LHCN-M2 (cell line): ENCODE results near the gene NKX1-2. TPM values are rescaled to one million over a fixed set of nuclear protein-coding genes. Genes with fewer than 3 reads are reported as not detected.
A peak's percentile ranks its signal among the peaks of the same experiment; 100 is the strongest.
"Not testable (repeated sequence)": the region's sequence is repeated elsewhere in the genome, so short reads cannot be mapped to it uniquely, and the experiment has no call there.

Experiments
- DNase-seq: peaks from one replicate; pipeline ENCODE4 v3.0.0-alpha.2; 2012; ENCODE audit warnings: low read depth
- total RNA-seq: library from RNA; depleted of rRNA; stranded (reverse); fragments of >200 nt; gene quantifications from 2 replicates; pipeline ENCODE4 v1.2.3, GENCODE V29; 2014

The NKX1-2 gene
- total RNA-seq, 1 experiment from 2014 or later: not detected

DNA sequence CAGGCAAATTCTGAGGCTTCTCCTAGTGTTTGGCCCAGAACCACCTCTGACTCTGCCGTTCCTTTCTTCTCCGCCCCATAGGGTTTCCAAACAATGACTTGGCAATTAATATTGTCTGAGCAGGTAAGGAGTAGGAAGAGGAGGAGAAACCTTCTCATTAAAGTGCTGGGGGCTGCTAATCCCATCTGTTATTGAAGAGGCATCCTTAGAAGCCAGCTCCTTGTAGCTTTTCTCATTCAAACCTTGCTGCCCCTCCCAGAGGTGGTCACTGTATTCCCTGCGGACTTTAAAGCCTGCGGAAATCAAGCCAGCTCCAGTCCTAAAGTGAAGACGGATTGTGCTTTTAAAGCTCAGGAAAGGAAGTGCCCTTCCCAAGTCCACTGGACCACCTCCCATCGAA, 1.4 kb upstream of the NKX1-2 start:
- DNase-seq: no peak

DNA sequence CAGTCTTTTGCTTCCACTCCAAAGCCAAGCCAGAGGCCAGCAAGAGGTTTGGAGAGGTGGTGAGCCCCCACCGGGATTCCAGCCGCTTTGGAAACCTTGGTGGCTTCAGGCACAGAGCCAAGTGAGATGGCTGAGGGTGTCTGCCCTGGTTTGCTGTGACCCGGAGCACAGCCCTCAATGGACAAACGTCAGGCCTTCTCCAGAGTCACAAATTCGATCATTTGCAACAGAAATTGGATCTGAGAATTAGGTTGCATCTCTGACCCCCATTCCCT, 885 bp upstream of the NKX1-2 start:
- DNase-seq: no peak

DNA sequence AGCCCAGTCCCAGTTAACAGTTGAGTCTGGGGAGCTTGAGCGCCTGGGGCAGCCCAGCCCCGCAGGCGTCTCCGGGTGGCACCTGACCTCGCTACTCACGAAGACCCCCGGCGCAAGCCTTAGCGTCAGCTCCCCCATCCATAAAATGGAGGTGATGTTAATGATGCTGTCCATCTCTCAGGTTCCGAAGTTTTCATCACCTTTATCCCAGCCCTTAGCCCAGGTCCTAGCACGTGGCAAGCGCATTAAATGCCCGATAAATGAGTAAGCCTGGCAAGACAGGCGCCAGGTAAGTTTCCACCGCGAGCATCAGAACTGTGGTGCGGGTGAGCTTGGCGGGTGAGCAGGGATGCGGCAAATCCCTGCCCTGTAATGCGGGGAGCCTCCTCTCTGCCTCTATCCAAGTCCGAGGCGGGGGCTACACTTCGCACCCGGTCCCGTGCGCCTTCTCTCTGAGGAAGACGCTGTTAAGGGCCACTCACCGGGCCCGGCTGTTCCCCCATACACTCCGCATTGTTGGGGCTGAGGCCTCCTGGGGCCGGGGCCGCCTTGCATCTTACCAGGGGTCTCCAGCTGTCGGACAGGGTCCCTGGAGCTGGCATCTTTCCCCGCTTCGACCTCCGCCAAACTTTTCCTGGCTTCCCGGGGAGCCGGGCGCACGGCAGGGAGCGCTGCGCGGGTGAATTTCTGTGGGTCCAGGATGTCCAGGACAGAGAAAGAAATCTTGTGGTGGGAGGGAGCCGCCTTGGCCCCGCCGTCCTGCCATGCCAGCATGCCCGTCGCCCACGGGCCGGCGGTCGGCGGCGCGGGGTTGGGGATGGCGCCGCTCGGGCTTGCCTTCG, 444 bp downstream of the NKX1-2 start:
- DNase-seq: no peak

DNA sequence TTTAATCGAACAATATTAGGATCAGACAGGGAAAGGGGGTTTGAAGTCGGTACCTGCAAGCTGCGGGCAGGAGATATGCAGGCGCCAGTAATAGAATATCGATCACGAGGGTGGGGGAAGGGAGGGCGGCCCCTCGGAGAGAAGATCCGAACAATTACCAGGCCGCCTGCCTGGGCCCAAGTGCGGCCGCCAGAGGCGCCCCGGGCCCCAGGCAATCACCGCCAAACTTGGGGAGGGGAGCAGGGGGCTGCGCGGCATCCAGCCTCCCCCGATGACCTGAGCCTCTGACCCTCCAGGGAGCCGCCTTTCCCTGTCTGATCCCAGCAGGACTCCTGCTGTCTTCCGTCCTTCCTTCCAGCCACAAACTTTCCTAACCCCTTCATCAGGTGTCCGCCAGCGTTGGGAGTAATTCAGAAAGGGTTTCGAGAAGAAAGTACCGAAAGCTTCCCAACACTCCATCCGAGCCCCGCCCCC, 1.1 kb downstream of the NKX1-2 start:
- no peak for DNase-seq

DNA sequence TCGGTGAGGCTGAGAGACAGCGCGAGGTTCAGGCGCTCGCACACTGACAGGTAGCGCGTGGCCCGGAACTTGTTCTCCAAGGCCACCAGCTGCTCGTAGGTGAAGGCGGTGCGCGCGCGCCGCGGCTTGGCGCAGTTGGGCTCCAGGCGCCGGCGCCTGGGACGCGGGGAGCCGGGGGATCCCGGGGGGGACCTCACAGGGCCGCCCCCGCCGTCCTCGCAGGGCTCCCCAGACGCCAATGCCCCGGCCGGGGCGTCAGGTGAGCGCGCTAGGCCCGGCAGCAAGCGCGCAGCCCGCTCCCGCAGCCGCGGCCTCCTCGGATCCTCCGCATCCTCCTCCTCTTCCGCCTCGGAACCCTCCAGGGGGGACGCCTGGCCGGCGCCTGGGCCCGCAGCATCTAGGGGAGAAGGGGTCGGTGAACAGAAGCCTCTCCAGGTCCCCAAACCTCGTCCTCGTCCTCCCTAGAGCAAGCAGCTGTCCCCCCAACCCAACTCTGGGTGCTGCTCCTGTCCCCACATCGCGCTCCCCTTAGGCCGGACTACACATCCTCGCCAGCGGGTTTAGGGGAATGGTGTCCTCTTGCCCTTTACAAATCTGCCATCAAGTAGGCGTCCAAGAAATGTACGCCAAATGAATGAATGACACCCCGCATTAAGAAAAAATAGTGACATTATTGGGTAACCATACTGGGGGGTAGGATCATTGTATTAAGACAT, 1.9 kb downstream of the NKX1-2 start:
- no peak for DNase-seq

DNA sequence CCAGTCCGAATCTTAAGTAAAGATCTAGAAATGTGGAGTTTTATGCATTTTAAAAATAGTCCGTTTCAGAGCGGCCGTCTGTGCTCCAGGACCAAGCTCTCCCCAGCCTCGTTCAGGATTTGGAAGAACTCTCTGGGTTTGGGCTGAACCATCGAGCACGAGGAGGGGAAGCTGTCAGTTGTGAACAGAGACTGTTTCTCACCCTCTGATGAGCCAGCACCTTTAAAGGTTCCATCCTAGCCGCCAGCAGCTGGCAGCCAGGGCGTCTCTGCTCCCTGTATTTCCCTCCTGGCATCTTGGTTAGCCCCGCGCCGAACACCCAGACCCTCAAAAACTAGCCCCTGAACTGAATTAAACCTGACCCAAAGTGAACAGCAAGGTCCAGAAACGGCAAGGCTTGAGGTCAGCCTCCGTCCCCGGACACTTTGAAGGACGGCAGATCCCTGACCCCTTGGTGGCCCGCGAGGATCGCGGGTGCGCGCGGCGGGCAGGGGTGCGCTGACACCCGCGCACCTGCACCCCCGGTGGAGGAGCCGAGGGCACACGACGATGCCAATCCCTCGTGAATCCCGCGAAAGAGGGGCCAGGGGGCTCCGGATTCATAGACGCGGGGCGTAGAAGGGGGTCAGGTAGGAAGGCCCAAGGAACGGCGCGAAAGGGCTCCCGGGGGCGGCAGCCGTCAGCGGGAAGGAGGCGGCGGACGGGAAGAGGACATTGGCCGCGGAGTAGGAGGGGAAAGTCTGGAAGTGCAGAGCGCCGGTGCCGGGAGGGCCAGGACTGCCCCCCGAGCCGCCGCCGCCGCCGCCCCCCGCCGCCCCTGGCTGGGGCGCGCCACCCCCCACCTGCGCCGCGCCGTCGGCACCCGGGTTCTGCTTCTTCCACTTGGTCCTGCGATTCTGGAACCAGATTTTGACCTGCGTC, 2.7 kb downstream of the NKX1-2 start:
- DNase-seq: no peak

DNA sequence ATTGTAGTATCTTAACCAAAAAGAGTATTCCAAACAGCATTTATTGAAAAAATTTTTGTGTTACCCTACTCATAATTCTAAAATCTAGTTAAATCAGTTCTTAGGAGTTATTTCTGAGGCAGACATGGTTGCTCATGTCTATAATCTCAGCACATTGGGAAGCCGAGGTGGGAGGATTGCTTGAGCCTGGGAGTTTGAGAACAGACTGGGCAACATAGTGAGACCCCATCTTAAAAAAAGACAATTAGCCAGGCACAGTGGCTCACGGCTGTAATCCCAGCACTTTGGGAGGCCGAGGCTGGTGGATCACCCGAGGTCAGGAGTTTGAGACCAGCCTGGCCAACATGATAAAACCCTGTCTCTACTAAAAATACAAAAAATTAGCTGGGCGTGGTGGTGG, 8.1 kb downstream of the NKX1-2 start:
- not testable (repeated sequence) for DNase-seq

DNA sequence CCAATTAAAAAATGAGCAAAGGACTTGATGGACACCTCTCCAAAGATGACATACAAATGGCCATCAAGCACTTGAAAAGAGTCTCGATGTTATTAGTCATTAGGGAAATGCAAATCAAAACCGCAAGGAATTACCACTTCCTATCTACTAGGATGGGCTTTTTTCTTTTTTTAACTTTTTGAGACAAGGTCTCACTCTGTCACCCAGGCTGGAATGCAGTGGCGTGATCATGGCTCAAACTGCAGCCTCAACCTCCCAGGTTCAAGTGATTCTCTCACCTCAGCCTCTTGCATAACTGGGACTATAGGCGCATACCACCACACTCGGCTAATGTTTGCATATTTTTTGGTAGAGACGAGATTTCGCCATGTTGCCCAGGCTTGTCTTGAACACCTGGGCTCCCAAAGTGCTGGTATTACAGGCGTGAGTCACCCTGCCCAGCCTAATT, 13.6 kb downstream of the NKX1-2 start:
- DNase-seq: no peak

DNA sequence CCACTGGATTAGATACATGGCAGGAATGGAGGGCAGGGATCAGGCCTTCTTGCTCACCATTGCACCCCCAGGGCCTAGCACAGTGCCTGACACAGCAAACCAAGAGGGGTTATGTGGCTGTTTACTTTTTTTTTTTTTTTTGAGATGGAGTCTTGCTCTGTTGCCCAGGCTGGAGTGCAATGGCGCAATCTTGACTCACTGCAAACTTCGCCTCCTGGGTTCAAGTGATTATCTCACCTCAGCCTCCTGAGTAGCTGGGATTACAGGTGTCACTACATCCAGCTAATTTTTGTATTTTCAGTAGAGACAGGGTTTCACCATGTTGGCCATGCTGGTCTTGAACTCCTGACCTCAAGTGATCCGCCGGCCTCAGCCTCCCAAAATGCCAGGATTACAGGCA, 14.2 kb downstream of the NKX1-2 start:
- not testable (repeated sequence) for DNase-seq

DNA sequence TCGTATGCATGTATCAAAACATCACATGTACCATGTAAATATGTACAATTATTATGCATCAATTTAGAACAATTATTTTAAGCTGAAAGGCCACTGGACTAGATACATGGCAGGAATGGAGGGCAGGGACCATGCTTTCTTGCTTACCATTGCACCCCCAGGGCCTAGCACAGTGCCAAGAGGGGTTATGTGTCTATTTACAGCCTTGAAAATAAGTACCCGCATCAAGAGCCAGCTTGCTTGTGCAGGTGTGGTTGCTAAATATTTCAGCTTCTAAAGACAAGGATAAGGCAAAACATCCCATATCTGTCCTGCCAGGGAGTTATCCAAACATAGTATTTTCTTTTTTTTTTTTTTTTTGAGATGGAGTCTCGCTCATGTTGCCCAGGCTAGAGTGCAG, 16.4 kb downstream of the NKX1-2 start:
- no peak for DNase-seq

DNA sequence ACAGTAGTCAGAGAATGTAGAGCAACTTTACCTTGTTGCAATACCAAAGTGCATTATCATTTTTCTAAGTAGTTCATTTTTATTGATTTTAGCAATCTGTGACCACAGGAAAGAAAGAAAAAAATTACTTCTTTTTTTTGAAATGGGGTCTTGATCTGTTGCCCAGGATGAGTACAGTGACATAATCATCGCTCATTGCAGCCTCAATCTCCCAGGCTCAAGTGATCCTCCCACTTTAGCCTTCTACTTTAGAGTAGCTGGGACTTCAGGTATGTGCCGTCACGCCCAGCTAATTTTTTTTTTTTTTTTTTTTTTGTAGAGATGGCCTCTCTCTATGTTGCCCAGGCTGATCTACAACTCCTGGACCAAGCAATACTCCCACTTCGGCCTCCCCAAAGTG, 19.8 kb downstream of the NKX1-2 start:
- no peak for DNase-seq

DNA sequence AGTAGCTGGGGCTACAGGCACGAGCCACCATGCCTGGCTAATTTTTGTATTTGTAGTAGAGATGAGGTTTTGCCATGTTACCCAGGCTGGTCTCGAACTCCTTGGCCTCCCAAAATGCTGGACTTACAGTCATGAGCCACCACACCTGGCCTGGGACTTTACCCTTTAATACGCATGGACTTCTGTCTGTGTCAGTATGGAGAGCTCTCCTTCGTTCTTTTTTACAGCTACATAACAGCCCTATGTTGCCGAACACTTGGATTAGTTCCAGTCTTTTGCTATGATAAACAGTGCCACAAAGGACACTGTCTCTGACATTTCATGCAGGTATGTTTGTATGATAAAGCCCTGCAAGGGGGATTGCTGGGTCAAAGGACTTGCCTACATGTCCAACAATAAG, 20.3 kb downstream of the NKX1-2 start:
- no peak for DNase-seq

DNA sequence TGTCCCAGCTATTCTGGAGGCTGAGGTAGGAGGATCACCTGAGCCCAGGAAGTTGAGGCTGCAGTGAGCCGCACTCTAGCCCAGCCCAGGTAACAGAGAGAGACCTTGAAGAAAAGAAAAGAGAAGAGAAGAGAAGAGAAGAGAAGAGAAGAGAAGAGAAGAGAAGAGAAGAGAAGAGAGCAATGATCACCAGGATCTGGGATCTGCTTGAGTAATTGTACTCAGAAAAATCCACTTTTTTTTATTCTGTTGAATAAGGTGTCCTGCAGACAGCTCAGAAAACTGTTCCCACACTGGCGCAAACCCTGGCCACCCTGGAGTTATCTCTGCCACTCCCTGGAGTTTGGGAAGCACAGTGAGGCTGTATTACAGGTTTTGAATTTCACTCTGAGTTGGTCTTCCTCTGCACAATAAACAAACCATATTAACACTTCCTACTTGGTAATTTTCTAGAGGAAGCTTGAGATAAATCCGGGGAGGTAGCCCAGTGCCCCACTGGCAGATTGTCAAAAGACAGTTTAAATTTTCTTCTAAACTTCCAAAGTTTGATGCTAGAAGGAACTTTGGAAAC, 21.5 kb downstream of the NKX1-2 start:
- DNase-seq: no peak

DNA sequence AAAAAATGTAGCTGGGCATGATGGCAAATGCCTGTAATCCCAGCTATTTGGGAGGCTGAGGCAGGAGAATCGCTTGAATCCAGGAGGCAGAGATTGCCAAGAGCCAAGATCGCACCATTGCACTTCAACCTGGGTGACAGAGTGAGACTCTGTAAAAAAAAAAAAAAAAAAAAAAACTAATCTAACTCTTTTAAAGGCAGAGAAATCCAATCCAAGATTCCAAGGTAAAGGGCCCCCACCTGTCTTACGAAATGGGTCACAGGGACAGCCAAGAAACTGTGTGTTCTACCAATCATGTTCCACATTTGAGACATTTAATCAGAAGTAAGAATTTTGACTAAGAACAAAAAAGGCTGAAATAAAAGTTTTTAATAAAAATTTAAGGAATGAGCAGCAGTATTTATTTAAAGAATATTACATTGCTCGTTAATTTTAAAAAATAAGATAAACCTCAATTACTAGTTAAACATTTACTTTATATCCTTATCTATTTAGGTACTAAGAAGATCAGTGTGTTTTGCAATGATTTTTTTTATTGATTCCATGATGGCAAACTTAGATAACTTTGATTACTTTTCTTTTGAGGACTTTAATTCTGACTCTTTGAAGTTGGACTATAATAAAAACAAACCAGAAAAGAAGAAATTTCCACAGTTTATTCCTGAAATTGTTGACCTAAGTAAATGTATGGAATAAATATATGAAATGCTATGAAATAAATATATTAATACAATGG, 24.4 kb downstream of the NKX1-2 start:
- DNase-seq: no peak

DNA sequence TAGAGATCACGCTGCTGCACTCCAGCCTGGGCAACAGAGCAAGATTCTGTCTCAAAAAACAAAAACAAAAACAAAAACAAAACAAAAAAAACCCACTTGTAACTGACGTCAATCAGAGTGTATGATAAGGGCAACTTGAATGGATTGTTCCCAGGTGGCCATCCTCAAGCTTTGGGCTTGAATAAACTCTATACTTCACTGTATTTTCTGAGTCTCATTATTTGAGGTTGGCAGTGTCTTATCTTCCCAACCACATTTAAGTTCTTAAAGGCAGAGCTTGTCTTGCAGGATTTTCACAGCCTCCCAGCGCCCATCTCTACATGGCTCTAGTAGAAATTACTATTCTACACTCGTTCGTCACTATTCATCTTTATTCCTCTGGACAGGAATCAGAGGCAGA, 26.0 kb downstream of the NKX1-2 start:
- DNase-seq: no peak

DNA sequence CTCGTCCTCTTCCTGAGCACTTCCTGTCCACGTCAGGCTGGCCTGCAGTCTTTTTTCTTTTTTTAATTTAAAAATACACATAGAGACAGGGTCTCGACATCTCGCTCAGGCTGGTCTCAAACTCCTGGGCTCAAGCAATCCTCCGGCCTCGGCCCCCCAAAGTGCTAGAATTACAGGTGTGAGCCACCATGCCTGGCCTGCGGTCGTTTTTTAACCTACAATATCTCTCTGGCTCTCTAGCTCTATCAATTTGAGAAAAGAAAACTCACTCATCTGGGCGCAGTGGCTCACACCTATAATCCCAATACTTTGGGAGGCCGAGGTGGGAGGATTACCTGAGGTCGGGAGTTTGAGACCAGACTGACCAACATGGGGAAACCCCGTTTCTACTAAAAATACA, 27.1 kb downstream of the NKX1-2 start:
- no peak for DNase-seq

DNA sequence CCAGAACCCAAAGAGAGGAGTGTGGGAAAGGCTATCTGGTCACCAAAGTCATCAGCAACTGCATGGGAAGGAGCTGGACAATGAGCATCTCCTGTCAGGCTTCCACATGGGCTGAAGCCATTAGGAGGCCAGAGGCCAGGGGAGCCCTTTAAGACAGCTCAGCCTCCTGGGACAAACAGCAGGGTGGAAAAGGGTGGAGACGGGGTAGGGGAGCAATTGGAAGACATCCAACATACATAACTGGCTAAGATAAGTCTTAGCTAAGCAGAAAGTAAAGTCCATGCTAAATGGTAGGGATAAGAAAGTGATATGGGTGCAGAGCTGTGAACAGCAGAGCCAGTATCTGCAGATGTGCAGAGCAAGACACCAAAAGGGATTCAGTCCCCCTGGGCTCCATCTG, 29.6 kb downstream of the NKX1-2 start:
- DNase-seq: no peak

DNA sequence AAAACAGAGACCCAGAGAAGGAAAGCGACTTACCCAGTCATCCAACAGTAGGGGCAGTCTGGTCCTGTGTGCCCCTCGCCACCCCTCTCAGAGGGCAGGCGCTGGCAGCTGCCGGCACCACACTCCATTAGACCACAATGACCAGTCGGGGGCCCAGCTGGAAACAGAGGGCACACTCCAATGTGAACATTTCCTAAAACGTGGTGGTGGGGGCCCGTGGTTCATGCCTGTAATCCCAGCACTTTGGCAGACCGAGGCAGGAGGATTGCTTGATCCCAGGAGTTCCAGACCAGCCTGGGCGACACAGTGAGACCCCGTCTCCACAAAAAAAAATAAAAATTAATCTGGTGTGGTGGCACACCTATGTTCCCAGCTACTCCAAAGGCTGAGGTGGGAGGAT, 30.2 kb downstream of the NKX1-2 start:
- no peak for DNase-seq

DNA sequence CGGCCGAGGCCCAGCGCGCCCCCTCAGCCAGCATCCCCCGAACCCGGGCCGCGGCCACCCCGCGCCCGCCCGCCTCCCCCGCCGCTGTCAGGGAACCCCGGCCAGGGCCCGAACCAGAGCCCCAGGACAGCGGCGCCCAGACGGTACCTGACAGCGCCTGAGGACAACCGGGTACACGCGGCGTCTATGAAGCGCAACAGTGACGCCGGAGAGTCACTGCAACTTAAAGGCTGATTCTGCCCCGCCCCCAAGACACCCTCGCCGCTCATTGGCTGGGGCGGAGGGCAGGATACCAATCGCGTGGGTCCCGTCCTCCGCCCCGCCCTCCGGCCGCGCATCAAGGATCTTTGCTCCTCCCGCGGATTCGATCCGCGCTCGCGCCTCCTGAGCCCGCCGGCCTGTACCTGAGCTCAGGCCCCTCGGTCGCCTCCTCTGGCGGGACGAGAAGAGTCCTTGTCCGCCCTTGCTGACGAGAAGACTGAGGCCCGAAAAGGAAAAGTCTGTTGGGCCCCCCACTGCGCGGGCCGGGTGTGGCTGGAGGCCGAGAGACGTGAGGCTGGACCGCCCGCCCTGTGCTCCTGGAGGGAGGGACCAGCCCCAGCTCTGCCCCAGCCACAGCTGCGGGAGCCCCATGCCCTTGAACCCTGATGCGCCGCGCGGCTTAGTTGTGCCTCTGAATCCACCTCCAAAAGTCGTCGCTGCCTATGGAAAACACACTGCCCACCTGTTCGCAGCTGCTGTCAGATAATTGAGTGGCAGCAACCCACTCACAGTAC, 30.9 kb downstream of the NKX1-2 start, which contains the start of gene OAT:
Gene OAT (minus strand): TSS at position 198 of the 776 bp plus-strand sequence. CDS start 6,752 bp downstream, outside the sequence.
- peak; percentile 93 for DNase-seq
